GM08714 (cell line): ENCODE measurements around the gene KCNQ1.
"Not testable (repeated sequence)": the region's sequence is repeated elsewhere in the genome, so short reads cannot be mapped to it uniquely, and the experiment has no call there.

Source experiments
- H3K4me3 ChIP-seq: fragments of 200-500 bp; sonication (Bioruptor generic); 2 replicates; pipeline ENCODE4 v1.5.1; 2014; ENCODE audit warnings: mild to moderate bottlenecking, low read length, inconsistent platforms
- ZNF274 ChIP-seq: IDR thresholded peaks from 2 replicates; pipeline ENCODE4 v1.6.1; 2012; ENCODE audit warnings: mild to moderate bottlenecking, low read depth, low read length

KCNQ1 gene

GRCh38 chr11:2488004-2488403 is 43.2 kb downstream of the KCNQ1 start:
- no peak for TF ChIP-seq ZNF274
- no peak overlapping the region for H3K4me3 ChIP-seq

GRCh38 chr11:2489083-2489482 is 44.3 kb downstream of the KCNQ1 start:
- H3K4me3 ChIP-seq = no peak overlapping the region
- TF ChIP-seq ZNF274 = no peak

GRCh38 chr11:2497951-2498350 is 53.1 kb downstream of the KCNQ1 start:
- not testable (repeated sequence) for H3K4me3 ChIP-seq

- no peak for TF ChIP-seq ZNF274
- H3K4me3 ChIP-seq = no peak overlapping the region
Measured at GRCh38 chr11:2498750-2499149, 53.9 kb downstream of the KCNQ1 start.

GRCh38 chr11:2507212-2507901 is 62.5 kb downstream of the KCNQ1 start:
- TF ChIP-seq ZNF274 = no peak
- H3K4me3 ChIP-seq = no peak overlapping the region

- no peak overlapping the region for H3K4me3 ChIP-seq
- TF ChIP-seq ZNF274 = no peak
Measured at GRCh38 chr11:2507945-2508749, 63.3 kb downstream of the KCNQ1 start.

GRCh38 chr11:2508793-2509192 is 64.0 kb downstream of the KCNQ1 start:
- no peak for TF ChIP-seq ZNF274
- no peak overlapping the region for H3K4me3 ChIP-seq

GRCh38 chr11:2509481-2510001 is 64.7 kb downstream of the KCNQ1 start:
- H3K4me3 ChIP-seq = no peak overlapping the region
- no peak for TF ChIP-seq ZNF274

- no peak for TF ChIP-seq ZNF274
Measured at GRCh38 chr11:2510626-2511402, 66.0 kb downstream of the KCNQ1 start.

GRCh38 chr11:2511421-2512369 is 66.9 kb downstream of the KCNQ1 start:
- no peak overlapping the region for H3K4me3 ChIP-seq
- TF ChIP-seq ZNF274 = no peak

More at GRCh38 chr11:2510626-2511402, 66.0 kb downstream of the KCNQ1 start:
- H3K4me3 ChIP-seq = no peak overlapping the region

GRCh38 chr11:2512431-2513407 is 67.9 kb downstream of the KCNQ1 start:
- no peak for TF ChIP-seq ZNF274
- H3K4me3 ChIP-seq = no peak overlapping the region

GRCh38 chr11:2513441-2513840 is 68.6 kb downstream of the KCNQ1 start:
- H3K4me3 ChIP-seq = no peak overlapping the region
- TF ChIP-seq ZNF274 = no peak
